Erythroblast (primary cell): ENCODE results near the gene SERPINA6.
"Not testable (repeated sequence)": the region's sequence is repeated elsewhere in the genome, so short reads cannot be mapped to it uniquely, and the experiment has no call there.

Source experiments
- GATA1 ChIP-seq: IDR thresholded peaks from 2 replicates; pipeline ENCODE4 v1.6.1; 2011; ENCODE audit warnings: low read depth, mild to moderate bottlenecking, control low read depth, low read length, moderate library complexity
- POLR2A ChIP-seq: IDR thresholded peaks from 2 replicates; pipeline ENCODE4 v1.6.1; 2011; ENCODE audit warnings: mild to moderate bottlenecking, low read length

DNA sequence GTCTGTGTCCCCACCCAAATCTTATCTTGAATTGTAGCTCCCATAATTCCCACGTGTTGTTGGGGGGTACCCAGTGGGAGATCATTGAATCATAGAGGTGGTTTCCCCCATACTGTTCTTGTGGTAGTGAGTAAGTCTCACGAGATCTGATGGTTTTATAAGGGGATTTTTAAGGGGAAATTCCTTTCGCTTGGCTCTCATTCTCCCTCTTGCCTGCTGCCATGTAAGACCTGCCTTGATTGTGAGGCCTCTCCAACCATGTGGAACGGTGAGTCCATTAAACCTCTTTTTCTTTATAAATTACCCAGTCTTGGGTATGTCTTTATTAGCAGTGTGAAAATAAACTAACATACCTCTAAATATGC, 27.0 kb downstream of the SERPINA6 start:
- TF ChIP-seq POLR2A, GATA1: not testable (repeated sequence)
